ENCODE measurements around the gene SH3PXD2A. TPM values are rescaled to one million over a fixed set of nuclear protein-coding genes. Genes with fewer than 3 reads are reported as not detected.
A peak's percentile ranks its signal among the peaks of the same experiment; 100 is the strongest.

SH3PXD2A gene
- total RNA-seq, 1 donor from 2014 or later: 35.2 TPM

GRCh38 chr10:103545771-103546281 lies 309.6 kb downstream of the SH3PXD2A start:
- ATAC-seq (no peak), DNase-seq (peak; percentile 31)
- Histone ChIP-seq H3K9me3 (no peaks in the 10 kb centered on the region), H3K4me1 (peaks cover 6% of the 10 kb centered on the region), H3K27me3 (no peaks in the 10 kb centered on the region), H3K36me3 (no peaks in the 10 kb centered on the region), H3K27ac (no peak overlapping the region), H3K4me3 (no peak overlapping the region)
- TF ChIP-seq, protein P1, sequence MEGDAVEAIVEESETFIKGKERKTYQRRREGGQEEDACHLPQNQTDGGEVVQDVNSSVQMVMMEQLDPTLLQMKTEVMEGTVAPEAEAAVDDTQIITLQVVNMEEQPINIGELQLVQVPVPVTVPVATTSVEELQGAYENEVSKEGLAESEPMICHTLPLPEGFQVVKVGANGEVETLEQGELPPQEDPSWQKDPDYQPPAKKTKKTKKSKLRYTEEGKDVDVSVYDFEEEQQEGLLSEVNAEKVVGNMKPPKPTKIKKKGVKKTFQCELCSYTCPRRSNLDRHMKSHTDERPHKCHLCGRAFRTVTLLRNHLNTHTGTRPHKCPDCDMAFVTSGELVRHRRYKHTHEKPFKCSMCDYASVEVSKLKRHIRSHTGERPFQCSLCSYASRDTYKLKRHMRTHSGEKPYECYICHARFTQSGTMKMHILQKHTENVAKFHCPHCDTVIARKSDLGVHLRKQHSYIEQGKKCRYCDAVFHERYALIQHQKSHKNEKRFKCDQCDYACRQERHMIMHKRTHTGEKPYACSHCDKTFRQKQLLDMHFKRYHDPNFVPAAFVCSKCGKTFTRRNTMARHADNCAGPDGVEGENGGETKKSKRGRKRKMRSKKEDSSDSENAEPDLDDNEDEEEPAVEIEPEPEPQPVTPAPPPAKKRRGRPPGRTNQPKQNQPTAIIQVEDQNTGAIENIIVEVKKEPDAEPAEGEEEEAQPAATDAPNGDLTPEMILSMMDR (IDR thresholded peaks at IDR 0.05): no peak
- intact Hi-C loops (cut with DNase I): no loop called here

DNA sequence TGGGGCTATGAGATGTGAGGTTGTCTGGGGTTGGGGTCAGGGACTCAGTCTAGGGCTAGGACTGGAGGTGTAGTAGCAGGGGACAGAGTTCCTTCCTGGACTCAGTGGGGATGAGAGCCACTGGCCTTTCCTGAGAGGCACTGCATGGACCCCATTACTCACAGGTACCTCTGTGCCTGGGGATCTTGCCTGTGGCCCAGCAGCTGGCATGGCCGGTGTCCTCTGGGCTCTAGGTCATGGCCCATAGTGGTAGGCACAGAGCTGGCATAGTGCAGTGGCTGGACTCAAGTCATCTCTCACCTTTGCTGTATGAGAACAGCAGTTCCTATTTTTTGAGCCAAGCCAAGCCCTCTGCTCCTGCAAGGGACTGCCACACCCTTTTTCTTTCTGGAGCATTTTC lies 310.0 kb downstream of the SH3PXD2A start:
- Histone ChIP-seq H3K4me3 (no peak overlapping the region), H3K36me3 (no peaks in the 10 kb centered on the region), H3K27me3 (no peaks in the 10 kb centered on the region), H3K4me1 (peaks cover 6% of the 10 kb centered on the region), H3K9me3 (no peaks in the 10 kb centered on the region), H3K27ac (no peak overlapping the region)
- no peak for ATAC-seq
- peak; percentile 54 for DNase-seq
- TF ChIP-seq, protein P1 (IDR thresholded peaks at IDR 0.05): no peak
- intact Hi-C loops (cut with DNase I): no loop called here

DNA sequence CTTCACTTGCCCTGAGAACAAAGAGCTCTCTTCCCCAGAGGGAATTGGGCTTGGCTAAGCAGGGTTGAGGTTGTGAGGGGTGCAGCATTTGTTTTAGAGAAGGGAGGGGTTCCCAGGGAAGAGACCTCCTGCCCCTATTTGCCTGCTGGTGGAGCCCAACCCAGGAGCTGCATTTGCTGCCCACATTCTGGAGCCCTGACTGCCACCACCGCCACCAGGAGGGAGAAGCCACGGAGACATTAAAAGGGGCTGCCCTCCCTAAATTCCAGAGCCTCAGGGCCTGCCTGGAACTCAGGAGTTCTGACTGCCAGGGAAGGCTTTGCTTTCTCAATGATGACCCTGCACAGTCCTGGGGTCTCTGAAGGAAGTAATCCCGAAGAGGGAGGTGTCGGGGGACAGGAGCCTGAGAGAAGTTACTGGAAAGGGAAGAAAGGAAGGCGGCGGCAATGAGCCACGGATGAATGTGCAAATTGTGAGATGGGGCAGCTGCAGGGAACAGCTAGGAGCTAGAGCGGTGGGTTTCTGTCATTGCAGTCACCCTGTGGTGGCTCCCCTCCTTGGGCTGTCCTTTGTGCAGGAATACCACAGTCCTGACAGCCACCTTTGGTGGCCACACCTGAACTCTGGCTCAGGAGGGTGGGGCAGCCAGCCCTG lies 310.6 kb downstream of the SH3PXD2A start:
- Histone ChIP-seq H3K4me3 (no peak overlapping the region), H3K27ac (no peak overlapping the region), H3K4me1 (peaks cover 6% of the 10 kb centered on the region), H3K36me3 (no peaks in the 10 kb centered on the region), H3K27me3 (no peaks in the 10 kb centered on the region), H3K9me3 (no peaks in the 10 kb centered on the region)
- TF ChIP-seq, protein P1 (IDR thresholded peaks at IDR 0.05): no peak
- DNase-seq (peak; percentile 31), ATAC-seq (no peak)
- intact Hi-C loops (cut with DNase I): no loop called here

Other genes with a start within 250 kb of the SH3PXD2A start
- 42.3 TPM for gene STN1, start 62.6 kb upstream of the SH3PXD2A start, total RNA-seq
- gene SLK, start 111.6 kb upstream of the SH3PXD2A start, total RNA-seq: 46.7 TPM
- 1.5 TPM for gene COL17A1, start 230.3 kb upstream of the SH3PXD2A start, total RNA-seq